ENCODE data around the gene BMPR1B. TPM values are rescaled to one million over a fixed set of nuclear protein-coding genes. Genes with fewer than 3 reads are reported as not detected.

Gene BMPR1B
- total and polyA plus RNA-seq, 2 of the 8 experiments (the other 6 are each of a cell fraction or from before 2014, with no cell fraction given): 0.14 to 1.1 TPM

DNA sequence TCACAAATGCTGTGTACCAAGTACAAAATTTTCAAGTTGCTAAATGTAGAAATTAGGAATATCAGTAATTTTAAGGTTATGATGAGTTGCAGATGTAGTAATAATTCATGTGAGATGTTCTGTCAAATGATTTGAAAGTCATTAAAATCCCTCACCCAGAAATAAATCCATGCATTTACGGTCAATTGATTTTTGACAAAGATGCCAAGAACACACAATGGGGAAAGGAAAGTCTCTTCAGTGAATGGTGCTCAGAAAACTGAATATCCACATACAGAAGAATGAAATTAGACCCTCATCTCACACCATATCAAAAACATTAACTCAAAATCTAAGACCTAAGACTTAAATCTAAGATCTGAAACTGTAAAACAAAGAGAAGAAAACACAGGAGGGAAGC, 12.9 kb upstream of the BMPR1B start (continued):
- TF ChIP-seq CBX8 (IDR thresholded peaks at IDR 0.05; ENCODE audit: borderline replicate concordance, low read depth, low read length) (no peak), EP300 (IDR thresholded peaks at IDR 0.05; ENCODE audit: borderline replicate concordance in 1 of 2, low read depth in 2 of 2, low read length in 2 of 2) (no peak)

Measured in H1 (cell line).